ENCODE results near the gene PALM2AKAP2. TPM values are rescaled to one million over a fixed set of nuclear protein-coding genes. Genes with fewer than 3 reads are reported as not detected.

Gene PALM2AKAP2
- total and polyA plus RNA-seq, 4 donors: 0.51 to 37.7 (median 9.7) TPM

DNA sequence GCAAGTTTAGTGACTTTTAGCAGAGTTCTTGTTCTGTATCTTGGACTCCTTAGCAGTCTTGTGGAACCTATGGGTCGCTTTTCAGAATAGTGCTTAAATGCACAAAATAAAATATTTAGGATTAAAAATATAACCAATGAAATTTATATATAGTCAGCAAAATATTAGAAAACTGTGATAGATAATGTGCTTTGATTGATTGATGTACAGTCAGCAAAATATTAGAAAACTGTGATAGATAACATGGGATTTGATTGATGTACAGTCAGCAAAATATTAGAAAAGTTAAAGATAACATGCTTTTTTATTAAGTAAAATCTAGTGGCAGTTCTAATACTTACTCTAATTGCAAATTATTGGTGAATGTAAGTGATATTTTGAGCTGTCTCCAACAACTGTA lies 16.1 kb downstream of the PALM2AKAP2 start:
- H3K9me3 ChIP-seq (ENCODE audit: control insufficient read depth in 4 of 4, insufficient read depth in 3 of 4, low read length in 3 of 4): no peaks in the 10 kb centered on the region
- H3K4me3 ChIP-seq: no peak overlapping the region
- H3K9ac ChIP-seq (ENCODE audit: insufficient read depth in 1 of 2, low read length in 2 of 2): no peak overlapping the region
- ATAC-seq (ENCODE audit: insufficient read depth, low FRiP score) (no peak), DNase-seq (no peak)
- H3K36me3 ChIP-seq (ENCODE audit: control insufficient read depth in 4 of 4, insufficient read depth in 4 of 4, low read length in 4 of 4): no peaks in the 10 kb centered on the region
- no peaks in the 10 kb centered on the region for H3K27me3 ChIP-seq (ENCODE audit: control insufficient read depth in 3 of 3, insufficient read depth in 3 of 3, low read length in 2 of 3)
- no peak overlapping the region for H3K27ac ChIP-seq (ENCODE audit: low read depth in 1 of 2, low read length in 1 of 2)
- 85 to 91% methylated on average over 1 of the region's 1 CpG for WGBS, 2 donors
- TF ChIP-seq, protein P1, sequence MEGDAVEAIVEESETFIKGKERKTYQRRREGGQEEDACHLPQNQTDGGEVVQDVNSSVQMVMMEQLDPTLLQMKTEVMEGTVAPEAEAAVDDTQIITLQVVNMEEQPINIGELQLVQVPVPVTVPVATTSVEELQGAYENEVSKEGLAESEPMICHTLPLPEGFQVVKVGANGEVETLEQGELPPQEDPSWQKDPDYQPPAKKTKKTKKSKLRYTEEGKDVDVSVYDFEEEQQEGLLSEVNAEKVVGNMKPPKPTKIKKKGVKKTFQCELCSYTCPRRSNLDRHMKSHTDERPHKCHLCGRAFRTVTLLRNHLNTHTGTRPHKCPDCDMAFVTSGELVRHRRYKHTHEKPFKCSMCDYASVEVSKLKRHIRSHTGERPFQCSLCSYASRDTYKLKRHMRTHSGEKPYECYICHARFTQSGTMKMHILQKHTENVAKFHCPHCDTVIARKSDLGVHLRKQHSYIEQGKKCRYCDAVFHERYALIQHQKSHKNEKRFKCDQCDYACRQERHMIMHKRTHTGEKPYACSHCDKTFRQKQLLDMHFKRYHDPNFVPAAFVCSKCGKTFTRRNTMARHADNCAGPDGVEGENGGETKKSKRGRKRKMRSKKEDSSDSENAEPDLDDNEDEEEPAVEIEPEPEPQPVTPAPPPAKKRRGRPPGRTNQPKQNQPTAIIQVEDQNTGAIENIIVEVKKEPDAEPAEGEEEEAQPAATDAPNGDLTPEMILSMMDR (IDR thresholded peaks at IDR 0.05; ENCODE audit: control extremely low read depth, extremely low read depth): no peak
- H3K4me1 ChIP-seq (ENCODE audit: control insufficient read depth in 5 of 5, insufficient read depth in 5 of 5, low read length in 5 of 5): peaks cover 6 to 54% (median 26%) of the 10 kb centered on the region in 5 donors

DNA sequence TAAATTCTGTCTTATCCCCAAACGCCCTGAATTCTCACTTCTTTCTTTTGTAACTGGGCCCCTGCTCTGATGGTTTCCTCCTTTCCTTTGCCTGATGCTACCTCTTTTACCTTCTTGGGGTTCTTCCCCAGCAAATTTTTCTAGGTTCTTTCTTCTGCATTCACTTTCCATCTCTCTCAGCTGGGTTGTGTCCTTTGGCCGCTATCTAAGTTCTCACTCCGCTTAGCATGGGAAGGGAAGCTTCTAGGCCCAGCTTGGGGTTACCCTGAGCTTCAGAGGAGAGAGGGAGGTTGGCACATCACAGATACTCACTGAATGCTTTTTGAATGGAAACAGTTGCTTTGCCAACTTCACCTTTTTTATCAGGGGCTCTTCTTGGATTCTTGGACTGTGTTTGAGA lies 17.0 kb downstream of the PALM2AKAP2 start:
- ATAC-seq (ENCODE audit: insufficient read depth, low FRiP score) (no peak), DNase-seq (no peak)
- Histone ChIP-seq H3K9me3 (ENCODE audit: control insufficient read depth in 4 of 4, insufficient read depth in 3 of 4, low read length in 3 of 4) (no peaks in the 10 kb centered on the region), H3K27me3 (ENCODE audit: control insufficient read depth in 3 of 3, insufficient read depth in 3 of 3, low read length in 2 of 3) (no peaks in the 10 kb centered on the region), H3K4me1 (ENCODE audit: control insufficient read depth in 5 of 5, insufficient read depth in 5 of 5, low read length in 5 of 5) (peaks cover 3 to 58% (median 22%) of the 10 kb centered on the region in 5 donors), H3K36me3 (ENCODE audit: control insufficient read depth in 4 of 4, insufficient read depth in 4 of 4, low read length in 4 of 4) (no peaks in the 10 kb centered on the region), H3K4me3 (no peak overlapping the region), H3K9ac (ENCODE audit: insufficient read depth in 1 of 2, low read length in 2 of 2) (no peak overlapping the region), H3K27ac (ENCODE audit: low read depth in 1 of 2, low read length in 1 of 2) (no peak overlapping the region)
- 87 to 92% methylated on average over 3 of the region's 3 CpGs for WGBS, 2 donors
- TF ChIP-seq, protein P1 (IDR thresholded peaks at IDR 0.05; ENCODE audit: control extremely low read depth, extremely low read depth): no peak

DNA sequence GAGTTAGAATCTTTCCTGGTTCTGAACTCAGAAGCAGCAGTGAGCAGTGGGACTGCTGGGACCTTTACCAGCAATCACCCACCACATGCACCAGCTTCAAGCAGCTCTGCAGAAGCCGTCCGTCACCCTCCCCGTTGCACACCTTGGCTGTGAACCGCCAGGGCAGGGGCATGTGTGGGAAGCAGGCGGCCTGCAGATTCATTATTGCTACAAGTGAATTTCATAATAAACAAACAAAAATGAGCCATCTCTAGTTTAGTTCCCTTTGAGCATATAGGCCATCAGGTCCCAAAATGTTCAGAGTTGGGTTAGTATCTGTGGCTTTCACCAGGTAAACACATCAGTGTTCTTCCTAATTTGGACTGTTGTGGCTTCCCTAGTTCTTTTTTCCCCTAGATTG lies 17.5 kb downstream of the PALM2AKAP2 start:
- H3K36me3 ChIP-seq (ENCODE audit: control insufficient read depth in 4 of 4, insufficient read depth in 4 of 4, low read length in 4 of 4): no peaks in the 10 kb centered on the region
- H3K4me1 ChIP-seq (ENCODE audit: control insufficient read depth in 5 of 5, insufficient read depth in 5 of 5, low read length in 5 of 5): peaks cover 3 to 53% (median 18%) of the 10 kb centered on the region in 5 donors
- WGBS, 2 donors: 94 to 98% methylated on average over 5 of the region's 5 CpGs
- H3K4me3 ChIP-seq: no peak overlapping the region
- ATAC-seq (ENCODE audit: insufficient read depth, low FRiP score) (no peak), DNase-seq (no peak)
- TF ChIP-seq, protein P1 (IDR thresholded peaks at IDR 0.05; ENCODE audit: control extremely low read depth, extremely low read depth): no peak
- H3K9me3 ChIP-seq (ENCODE audit: control insufficient read depth in 4 of 4, insufficient read depth in 3 of 4, low read length in 3 of 4): no peaks in the 10 kb centered on the region
- H3K27ac ChIP-seq (ENCODE audit: low read depth in 1 of 2, low read length in 1 of 2): no peak overlapping the region
- no peak overlapping the region for H3K9ac ChIP-seq (ENCODE audit: insufficient read depth in 1 of 2, low read length in 2 of 2)
- H3K27me3 ChIP-seq (ENCODE audit: control insufficient read depth in 3 of 3, insufficient read depth in 3 of 3, low read length in 2 of 3): no peaks in the 10 kb centered on the region

DNA sequence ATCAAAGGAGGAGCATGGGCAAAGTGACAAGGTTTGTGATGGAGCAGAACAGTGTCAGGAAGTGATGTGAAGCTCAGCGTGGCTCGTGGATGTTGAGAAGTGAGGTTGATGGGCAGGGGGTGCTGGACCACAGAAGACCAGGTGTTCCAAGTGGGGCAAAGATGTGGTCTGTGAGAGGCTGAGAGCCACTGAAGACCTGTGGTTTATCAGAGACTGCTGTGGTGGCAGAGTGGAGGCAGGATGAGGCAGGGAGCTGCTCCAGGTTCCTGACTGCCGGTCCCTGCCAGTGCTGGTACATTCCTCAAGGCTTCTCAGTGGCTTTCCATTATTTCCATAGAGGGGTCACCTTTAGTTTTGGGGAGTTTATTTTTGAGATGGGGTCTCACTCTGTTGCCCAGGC lies 19.1 kb downstream of the PALM2AKAP2 start:
- DNase-seq (no peak), ATAC-seq (ENCODE audit: insufficient read depth, low FRiP score) (no peak)
- TF ChIP-seq, protein P1 (IDR thresholded peaks at IDR 0.05; ENCODE audit: control extremely low read depth, extremely low read depth): no peak
- no peaks in the 10 kb centered on the region for H3K9me3 ChIP-seq (ENCODE audit: control insufficient read depth in 4 of 4, insufficient read depth in 3 of 4, low read length in 3 of 4)
- no peaks in the 10 kb centered on the region for H3K27me3 ChIP-seq (ENCODE audit: control insufficient read depth in 3 of 3, insufficient read depth in 3 of 3, low read length in 2 of 3)
- 83 to 85% methylated on average over 3 of the region's 3 CpGs for WGBS, 2 donors
- H3K4me3 ChIP-seq: no peak overlapping the region
- H3K9ac ChIP-seq (ENCODE audit: insufficient read depth in 1 of 2, low read length in 2 of 2): no peak overlapping the region
- H3K27ac ChIP-seq (ENCODE audit: low read depth in 1 of 2, low read length in 1 of 2): peak overlapping the region; percentile 11 to 76
- H3K36me3 ChIP-seq (ENCODE audit: control insufficient read depth in 4 of 4, insufficient read depth in 4 of 4, low read length in 4 of 4): no peaks in the 10 kb centered on the region
- H3K4me1 ChIP-seq (ENCODE audit: control insufficient read depth in 5 of 5, insufficient read depth in 5 of 5, low read length in 5 of 5): peaks cover under 1 to 48% (median 4%) of the 10 kb centered on the region in 5 donors

Data from lung (tissue), 12 donors.